ENCODE results near the gene PCDHGA10.

- TF ChIP-seq POLR2A (IDR thresholded peaks at IDR 0.05) (no peak), CTCF (IDR thresholded peaks at IDR 0.05) (no peak), EP300 (IDR thresholded peaks at IDR 0.05) (no peak), POLR2AphosphoS5 (IDR thresholded peaks at IDR 0.05) (no peak)
Observed at GRCh38 chr5:141403387-141403786, 9.4 kb upstream of the PCDHGA10 start.
